GM10266 (cell line): Measurements from ENCODE around the gene N4BP3.
A peak's percentile ranks its signal among the peaks of the same experiment; 100 is the strongest.

Source experiments
- DNase-seq: peaks from one replicate; pipeline ENCODE4 v3.0.0; 2012; ENCODE audit errors: extremely low spot score
- TF ChIP-seq, protein P1 (sequence below): IDR thresholded peaks from 2 replicates; pipeline ENCODE4 v1.5.1; 2012; ENCODE audit warnings: mild to moderate bottlenecking, low read depth; ENCODE audit not compliant: control insufficient read depth, insufficient read depth; ENCODE audit errors: missing control alignments

The N4BP3 gene

GRCh38 chr5:178110511-178110910, 2.8 kb upstream of the N4BP3 start:
- TF ChIP-seq, protein P1, sequence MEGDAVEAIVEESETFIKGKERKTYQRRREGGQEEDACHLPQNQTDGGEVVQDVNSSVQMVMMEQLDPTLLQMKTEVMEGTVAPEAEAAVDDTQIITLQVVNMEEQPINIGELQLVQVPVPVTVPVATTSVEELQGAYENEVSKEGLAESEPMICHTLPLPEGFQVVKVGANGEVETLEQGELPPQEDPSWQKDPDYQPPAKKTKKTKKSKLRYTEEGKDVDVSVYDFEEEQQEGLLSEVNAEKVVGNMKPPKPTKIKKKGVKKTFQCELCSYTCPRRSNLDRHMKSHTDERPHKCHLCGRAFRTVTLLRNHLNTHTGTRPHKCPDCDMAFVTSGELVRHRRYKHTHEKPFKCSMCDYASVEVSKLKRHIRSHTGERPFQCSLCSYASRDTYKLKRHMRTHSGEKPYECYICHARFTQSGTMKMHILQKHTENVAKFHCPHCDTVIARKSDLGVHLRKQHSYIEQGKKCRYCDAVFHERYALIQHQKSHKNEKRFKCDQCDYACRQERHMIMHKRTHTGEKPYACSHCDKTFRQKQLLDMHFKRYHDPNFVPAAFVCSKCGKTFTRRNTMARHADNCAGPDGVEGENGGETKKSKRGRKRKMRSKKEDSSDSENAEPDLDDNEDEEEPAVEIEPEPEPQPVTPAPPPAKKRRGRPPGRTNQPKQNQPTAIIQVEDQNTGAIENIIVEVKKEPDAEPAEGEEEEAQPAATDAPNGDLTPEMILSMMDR: no peak
- no peak for DNase-seq

- DNase-seq: no peak
- TF ChIP-seq, protein P1: no peak
Observed at GRCh38 chr5:178111925-178112324, 1.4 kb upstream of the N4BP3 start.

GRCh38 chr5:178112545-178112944, 787 bp upstream of the N4BP3 start:
- TF ChIP-seq, protein P1: no peak

GRCh38 chr5:178113841-178114324, 551 bp downstream of the N4BP3 start:
- DNase-seq: peak; percentile 76
- TF ChIP-seq, protein P1: no peak

More at GRCh38 chr5:178112545-178112944, 787 bp upstream of the N4BP3 start:
- DNase-seq: no peak

DNA sequence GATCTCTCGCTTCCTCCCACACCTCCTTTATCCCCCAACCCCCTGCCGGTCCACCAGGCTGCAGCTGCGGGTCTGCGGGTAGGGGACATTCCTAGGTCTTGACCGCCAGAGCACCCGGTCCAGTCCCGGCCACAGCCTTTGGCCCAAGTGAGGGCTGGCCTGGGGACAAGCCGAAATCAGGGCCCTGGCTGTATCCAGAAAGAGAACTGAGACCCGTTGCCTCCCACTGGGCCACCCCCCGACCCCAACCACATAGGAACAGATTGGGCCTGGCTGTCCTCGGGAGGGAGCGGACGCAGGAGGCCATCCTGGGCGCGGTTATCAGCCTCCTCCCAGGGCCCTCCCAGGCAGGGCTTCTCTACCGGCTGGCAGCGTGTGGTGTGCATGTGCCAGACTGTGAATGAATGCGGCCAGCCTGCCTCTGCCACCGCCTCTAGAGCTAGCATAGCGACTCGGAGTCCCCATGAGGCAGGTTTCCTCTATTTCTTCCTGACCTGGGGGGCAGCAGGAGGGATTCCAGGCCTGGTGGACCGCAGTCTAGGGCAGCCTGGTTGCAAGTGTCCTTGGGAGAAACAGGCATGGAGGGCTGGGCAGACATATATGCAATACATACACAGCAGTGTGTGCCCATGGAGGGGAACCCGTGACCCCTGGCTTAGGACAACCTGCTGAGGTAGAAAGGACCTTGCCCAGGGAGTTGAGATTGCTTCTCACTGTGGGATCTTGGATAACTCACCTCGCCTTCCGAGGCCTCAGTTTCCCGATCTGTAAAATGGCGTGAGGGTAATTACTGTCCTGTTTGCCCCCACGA, 1.2 kb downstream of the N4BP3 start:
- DNase-seq: peak; percentile 47
- TF ChIP-seq, protein P1: no peak

DNA sequence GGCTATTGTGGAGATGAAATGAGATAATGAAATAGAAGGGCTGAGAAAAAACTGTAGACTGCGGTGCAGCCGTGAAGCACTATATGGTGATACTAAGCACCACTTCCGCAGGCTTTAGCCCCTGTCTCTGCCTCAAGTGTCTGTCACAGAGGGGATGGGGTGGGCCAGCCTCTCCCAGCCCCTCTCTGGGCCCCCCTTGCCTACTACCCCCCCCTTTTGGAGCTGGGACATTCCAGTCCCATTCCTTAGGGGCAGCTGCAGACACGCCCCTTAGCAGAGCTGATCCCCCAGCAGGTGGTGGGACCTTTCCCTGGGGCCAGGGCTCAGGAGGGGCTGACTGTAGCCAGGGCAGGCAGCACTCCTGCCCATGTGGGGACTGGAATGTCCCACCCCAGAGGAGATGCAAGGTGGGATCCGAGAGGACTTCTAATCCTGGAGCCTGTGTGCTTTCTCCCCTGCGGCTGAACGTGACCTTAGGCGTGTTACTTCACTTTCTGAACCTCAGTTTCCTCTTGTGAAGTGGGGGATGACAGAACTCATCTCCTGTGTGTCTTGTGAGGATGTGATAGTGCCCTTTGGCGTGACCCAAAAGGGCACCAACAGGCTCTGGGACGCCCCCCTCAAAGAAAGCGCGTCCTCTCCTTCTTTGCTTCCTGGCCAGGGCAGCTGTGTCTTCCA, 1.9 kb downstream of the N4BP3 start:
- TF ChIP-seq, protein P1: no peak
- DNase-seq: peak; percentile 65

GRCh38 chr5:178115814-178116142, 2.4 kb downstream of the N4BP3 start:
- no peak for DNase-seq
- TF ChIP-seq, protein P1: no peak
